RPMI8226 (cell line): ENCODE data around the gene SEC14L1.
A peak's percentile ranks its signal among the peaks of the same experiment; 100 is the strongest.

Source experiments
- DNase-seq: peaks from one replicate; pipeline ENCODE4 v3.0.0-alpha.2; 2015

Gene SEC14L1

DNA sequence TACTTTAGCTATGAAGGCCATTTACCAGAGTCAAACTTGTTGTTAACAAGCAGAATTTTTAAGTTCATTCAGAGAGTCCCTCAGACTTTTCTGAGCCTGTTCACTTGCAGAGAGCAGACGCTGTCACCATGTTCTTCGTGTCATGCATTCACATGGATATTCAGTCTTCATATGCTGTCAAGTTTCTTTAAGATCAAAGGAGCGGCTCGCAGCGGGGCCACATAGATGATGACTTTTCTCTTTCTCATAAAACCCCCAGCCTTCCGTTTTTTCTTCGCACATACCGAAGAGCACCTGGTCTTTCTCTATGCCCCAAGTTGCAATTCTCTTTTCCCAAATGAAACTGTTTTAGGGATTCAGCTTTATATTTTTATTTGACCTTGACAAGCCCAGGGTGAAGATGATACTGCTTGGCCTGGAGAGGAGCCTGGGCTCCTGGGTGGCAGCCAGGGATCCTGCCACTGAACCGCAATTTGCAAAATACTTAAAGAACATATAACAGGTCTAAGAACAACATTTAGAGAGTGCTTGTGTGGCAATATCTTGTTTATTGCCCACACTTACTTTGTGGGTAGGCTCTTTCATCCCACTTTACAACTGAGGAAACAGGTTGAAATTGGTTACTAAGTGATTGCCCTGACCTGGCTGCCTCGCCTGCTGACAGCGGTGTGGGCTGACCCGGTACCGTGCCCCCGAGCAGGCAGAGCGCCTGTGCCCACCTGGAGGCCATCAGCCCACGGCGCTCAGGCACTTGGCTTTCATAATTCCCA lies 22.9 kb downstream of the SEC14L1 start:
- no peak for DNase-seq

- no peak for DNase-seq
These were observed 23.8 kb downstream of the SEC14L1 start for GRCh38 chr17:77164483-77165091.

- DNase-seq: no peak
These were observed 24.8 kb downstream of the SEC14L1 start for GRCh38 chr17:77165577-77165976.

- no peak for DNase-seq
These were observed 26.9 kb downstream of the SEC14L1 start for GRCh38 chr17:77167472-77168306.

- no peak for DNase-seq
These were observed 32.3 kb downstream of the SEC14L1 start for GRCh38 chr17:77173104-77173503.

- no peak for DNase-seq
These were observed 34.3 kb downstream of the SEC14L1 start for GRCh38 chr17:77174928-77175661.

DNA sequence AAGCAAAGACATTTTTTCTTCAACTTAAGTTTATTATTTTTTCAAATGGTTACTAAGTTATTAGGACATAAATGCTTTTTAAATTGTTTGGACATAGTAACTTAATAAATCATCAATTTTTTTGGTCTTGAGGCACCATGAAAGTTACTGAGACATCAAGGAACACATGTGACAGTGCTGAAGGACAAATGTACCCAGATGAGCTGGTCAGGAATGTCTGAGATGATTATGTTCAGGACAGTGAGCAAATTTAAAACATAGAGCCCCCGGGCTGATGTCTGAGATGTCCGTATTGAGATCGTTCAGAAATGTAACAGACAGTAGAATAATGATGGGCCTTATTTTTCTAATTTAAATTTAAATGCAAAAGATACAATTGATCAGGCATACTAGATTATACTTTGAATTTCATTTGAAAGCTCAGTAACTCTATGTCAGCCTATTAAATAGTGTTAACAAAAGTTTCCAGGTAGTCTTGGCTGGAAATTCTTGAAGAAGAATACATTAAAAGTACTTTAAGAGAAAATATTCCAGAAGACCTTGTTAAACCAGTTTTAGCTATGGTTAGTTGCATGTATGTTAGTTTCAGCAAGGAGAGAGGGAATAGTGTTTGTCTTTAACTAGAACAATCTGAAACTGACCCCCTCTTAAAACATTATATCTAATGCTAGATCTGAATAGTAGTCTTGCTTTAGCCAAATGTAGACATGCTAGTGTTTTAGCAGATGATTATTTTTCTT lies 36.4 kb downstream of the SEC14L1 start:
- DNase-seq: no peak

- no peak for DNase-seq
These were observed 37.3 kb downstream of the SEC14L1 start for GRCh38 chr17:77178050-77178449.

DNA sequence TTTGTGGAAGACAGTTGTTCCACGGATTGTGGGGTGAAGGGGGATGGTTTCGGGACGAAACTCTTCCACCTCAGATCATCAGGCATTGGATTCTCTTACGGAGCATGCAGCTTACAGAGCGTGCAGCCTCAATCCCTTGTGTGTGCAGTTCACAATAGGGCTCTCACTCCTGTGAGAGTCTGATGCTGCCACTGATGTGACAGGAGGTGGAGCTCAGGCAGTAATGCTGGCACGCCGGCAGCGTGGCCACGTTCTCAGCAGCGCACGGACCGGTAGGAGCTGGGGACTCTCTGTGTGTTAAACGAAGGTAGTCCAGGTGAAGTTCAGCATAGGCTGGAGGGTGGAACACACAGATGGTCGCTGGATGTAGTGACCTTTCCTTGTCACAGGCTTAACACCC lies 37.8 kb downstream of the SEC14L1 start:
- no peak for DNase-seq

DNA sequence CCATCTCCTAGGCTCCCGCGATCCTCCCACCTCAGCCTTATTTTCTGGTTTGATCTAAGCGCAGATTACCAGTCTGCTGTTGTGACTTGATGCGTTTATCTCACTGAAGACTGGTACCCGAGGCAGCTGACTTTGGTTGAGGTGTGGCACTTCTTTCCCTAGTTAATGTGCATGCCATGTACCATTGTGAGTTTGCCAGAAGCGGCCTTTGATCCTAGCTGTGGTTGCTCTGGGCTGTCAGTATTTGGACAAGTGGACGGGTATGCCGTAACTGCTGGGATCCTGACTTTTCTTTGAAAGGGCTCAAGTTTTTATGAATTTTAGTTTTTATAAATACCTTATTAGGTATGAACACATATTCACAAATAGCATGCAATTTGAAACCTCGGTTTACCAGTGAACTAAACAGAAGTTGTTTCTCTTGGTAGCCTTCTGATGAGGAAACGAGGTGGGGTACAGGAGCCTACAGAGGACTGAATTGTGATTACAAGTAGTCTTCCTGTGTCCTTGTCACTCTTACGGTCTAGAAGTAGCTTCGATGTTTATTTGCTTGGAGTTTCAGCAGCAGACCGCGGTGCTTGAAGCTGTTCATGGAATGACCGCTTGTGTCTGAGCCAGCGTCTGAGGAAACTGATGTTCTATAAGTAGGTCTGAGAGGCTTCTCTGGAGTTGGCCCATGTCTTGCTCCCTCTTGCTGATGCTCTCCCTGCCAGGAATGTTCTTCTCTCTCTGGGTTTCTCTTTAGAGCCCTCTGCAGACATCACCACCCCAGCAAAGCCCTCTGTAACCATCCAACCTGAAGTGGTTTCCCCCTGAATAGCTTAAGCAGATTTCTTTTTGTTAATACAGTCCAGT lies 40.0 kb downstream of the SEC14L1 start:
- no peak for DNase-seq

DNA sequence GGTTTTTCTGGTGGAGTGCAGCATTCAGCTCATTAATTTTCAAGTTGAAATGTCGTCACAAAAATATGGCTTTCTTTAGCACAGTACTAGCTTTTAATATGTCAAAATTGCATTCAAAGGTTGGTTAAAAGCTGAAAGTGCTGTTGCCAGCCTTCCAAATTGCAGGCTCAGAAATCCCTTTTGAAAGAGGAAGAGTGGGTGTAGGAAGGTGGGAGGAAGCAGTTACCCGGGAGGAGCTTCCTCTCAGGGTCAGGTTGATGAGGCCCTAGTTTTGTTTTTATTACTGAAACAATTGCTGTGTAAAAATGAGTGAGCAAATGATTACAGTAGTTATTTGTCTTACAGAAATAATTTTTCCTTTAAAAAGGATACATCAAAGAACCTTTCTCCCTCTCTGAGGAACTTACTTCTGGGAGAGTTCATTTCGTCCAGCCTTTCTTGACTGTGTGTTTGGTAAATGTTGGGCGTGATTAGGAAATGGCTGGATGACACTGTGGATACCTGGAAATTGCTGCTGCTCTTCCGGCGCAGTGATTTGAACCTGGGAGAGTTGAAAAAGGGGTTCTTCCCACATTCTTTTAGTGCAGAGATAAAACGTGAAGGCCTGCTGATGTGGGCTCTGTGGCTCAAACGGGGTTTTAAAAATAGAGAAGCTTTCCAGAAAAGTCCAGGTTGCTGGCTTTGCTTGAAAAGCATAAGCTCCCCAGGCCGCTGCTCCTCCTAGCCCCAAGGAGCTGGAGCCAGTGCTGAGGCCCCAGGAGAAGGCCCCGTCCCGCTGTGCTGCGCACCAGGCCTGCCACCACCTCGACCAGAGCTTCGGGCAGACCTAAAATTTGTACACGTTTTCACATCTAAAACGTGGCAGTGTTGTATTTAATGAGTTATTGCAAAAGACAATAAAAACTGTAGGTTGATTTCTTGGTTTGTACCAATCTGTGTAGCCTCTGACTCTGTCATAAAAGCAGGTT lies 41.7 kb downstream of the SEC14L1 start:
- no peak for DNase-seq

GRCh38 chr17:77184474-77184873 lies 43.7 kb downstream of the SEC14L1 start:
- DNase-seq: no peak

DNA sequence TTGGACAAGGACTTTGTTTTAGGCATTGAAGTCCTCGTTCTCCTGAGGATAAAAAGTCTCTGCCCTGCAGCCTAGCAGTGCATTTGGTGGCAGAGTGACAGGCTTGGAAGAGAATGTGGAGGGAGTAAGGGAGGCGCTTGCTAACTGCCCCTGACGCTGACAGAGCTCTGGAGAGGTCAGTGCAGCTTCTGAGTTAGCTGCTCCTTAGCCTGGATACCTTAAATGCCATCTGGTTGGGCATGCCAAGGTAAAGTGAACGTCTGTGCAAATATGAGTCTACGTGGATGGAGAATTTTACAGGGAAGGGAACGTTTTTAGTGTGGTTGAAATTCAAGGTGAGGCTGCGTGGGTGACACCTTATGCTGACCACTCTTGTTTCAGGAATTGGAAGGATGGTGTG lies 44.4 kb downstream of the SEC14L1 start:
- DNase-seq: no peak

DNA sequence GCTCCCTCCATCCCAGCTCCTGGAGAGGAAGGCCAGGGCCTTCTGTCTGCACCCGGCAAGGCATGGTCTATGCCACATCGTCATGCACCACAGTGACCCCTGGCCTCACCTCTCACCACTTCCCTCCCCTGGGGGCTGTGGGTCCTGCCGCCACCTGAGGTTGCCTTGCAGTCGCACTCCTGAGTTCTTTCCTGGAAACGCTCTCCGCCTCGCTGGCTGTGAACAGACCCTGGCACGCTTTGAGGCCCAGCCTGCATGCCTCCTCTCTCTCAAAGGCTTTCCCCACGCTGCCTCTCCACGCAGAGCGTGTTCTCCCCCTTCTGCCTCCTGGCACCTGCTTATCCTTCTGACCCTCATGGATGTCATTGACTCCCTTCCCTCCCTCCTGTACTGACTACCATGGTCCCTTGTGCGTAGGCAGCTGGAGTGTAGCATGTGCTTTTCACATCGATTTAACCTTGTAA lies 45.4 kb downstream of the SEC14L1 start:
- no peak for DNase-seq

DNA sequence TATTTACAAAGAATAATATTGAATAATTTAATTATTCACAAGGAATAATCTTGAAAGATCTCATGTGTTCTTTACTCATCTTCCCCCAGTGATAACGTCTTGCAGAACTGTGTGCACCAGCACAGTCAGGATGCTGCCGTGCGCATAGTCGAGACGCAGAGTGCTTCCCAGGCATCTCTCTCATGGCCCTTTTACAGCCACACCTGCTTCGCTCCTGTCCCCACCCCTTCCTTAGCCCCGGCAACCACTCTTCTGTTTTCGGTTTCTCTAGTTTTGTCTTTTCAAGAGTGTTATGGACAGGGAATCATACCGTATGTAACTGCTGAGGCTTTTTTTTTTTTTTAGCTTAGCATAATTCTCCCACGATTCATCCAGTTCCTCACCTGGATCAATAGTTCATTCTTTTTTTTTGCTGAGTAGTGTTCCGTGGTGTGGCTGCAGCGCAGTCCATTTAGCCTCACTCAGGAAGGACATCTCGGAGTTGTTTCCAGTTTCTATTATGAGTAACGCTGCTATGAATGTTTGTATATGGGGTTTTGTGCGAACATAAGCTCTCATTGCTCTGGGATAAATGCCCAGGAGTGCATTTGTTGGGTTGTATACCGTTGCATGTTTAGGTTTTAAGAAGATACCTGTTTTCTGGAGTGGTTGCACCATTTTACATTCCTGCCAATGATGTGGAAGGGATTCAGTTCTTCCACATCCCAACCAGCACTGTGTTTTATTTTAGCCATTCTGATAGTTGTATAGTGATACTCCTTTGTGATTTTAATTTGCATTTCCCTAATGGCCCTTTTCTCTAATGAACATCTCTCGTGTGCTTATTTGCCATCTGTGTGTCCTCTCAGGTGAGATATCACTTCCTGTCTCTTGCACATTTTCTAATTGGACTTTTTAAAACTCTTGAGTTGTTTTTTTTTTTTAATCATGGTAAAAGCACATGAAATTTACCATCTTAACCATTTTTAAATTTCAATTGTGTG lies 47.6 kb downstream of the SEC14L1 start:
- peak; percentile 84 for DNase-seq

- peak; percentile 25 for DNase-seq
These were observed 48.4 kb downstream of the SEC14L1 start for GRCh38 chr17:77189148-77189547.

GRCh38 chr17:77190576-77190975 lies 49.8 kb downstream of the SEC14L1 start:
- DNase-seq: no peak

DNA sequence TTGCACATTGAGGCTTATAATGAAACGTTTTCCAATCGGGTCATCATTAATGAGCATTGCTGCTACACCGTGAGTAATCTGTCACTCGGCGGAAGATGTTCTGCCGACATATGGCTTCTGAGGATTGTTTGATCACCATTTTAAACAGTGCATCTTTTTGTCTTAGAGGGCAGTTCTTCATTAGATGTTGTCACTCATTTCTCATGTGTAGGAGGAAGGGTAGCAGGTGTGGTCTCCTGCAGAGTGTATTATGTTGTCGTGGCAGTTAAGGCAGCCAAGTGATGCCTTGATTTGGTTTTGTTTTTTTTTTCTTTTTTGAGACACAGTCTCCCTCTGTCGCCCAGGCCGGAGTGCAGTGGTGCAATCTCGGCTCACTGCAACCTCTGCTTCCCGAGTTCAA lies 50.5 kb downstream of the SEC14L1 start:
- DNase-seq: no peak

DNA sequence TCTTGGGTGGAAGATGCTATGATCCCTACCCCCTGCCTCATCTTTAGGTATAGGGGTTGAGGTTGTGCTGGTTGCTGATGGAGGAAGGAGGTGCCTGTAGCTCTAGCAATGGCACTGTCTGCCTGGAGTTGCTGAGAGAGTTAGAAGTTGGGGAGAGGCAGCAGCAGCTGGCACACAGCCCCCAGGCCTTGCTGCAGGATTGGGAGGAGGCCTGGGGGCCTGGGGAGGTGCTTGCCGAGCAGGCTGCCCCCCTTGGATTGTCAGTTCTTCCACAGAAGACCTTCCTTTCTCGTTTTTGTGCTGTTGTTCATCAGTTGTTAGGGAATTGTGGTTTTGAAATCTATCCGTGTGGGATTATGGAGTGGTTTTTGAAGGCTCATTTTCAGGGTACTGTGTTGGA lies 52.9 kb downstream of the SEC14L1 start:
- no peak for DNase-seq
